DMS53 (cell line): Measurements from ENCODE around the gene DNAH10.

Source experiments
- DNase-seq: peaks from one replicate; lab custom pipeline; 2025; lab: John Stamatoyannopoulos, UW

The DNAH10 gene

GRCh38 chr12:123761841-123762714, at the start of gene DNAH10:
Gene DNAH10, plus strand, starts transcription at chr12:123762301. Its CDS starts 36 bp downstream, at chr12:123762337.
- peak; percentile 74 for DNase-seq

- DNase-seq, result no peak
Observed at GRCh38 chr12:123712780-123713319, 49.3 kb upstream of the DNAH10 start.

- DNase-seq, result peak; percentile 37
Observed at GRCh38 chr12:123713398-123713797, 48.7 kb upstream of the DNAH10 start.

- no peak for DNase-seq
Observed at GRCh38 chr12:123713823-123714585, 48.1 kb upstream of the DNAH10 start.

- no peak for DNase-seq
Observed at GRCh38 chr12:123715195-123715594, 46.9 kb upstream of the DNAH10 start.

- no peak for DNase-seq
Observed at GRCh38 chr12:123717350-123717749, 44.8 kb upstream of the DNAH10 start.

GRCh38 chr12:123720141-123720814, 41.8 kb upstream of the DNAH10 start:
- no peak for DNase-seq

GRCh38 chr12:123721245-123721644, 40.9 kb upstream of the DNAH10 start:
- peak; percentile 29 for DNase-seq

- peak; percentile 23 for DNase-seq
Observed at GRCh38 chr12:123723011-123723410, 39.1 kb upstream of the DNAH10 start.

GRCh38 chr12:123723765-123724164, 38.3 kb upstream of the DNAH10 start:
- DNase-seq, result no peak

GRCh38 chr12:123726244-123726643, 35.9 kb upstream of the DNAH10 start:
- DNase-seq, result no peak

- DNase-seq, result no peak
Observed at GRCh38 chr12:123726962-123727361, 35.1 kb upstream of the DNAH10 start.

GRCh38 chr12:123727878-123728277, 34.2 kb upstream of the DNAH10 start:
- no peak for DNase-seq

GRCh38 chr12:123731596-123731995, 30.5 kb upstream of the DNAH10 start:
- no peak for DNase-seq

- DNase-seq, result no peak
Observed at GRCh38 chr12:123732251-123732650, 29.9 kb upstream of the DNAH10 start.

- no peak for DNase-seq
Observed at GRCh38 chr12:123733229-123733628, 28.9 kb upstream of the DNAH10 start.

- DNase-seq, result no peak
Observed at GRCh38 chr12:123734268-123734667, 27.8 kb upstream of the DNAH10 start.

GRCh38 chr12:123741937-123742572, 20.0 kb upstream of the DNAH10 start:
- no peak for DNase-seq

- no peak for DNase-seq
Observed at GRCh38 chr12:123743002-123743401, 19.1 kb upstream of the DNAH10 start.

- DNase-seq, result no peak
Observed at GRCh38 chr12:123744836-123745235, 17.3 kb upstream of the DNAH10 start.

- DNase-seq, result no peak
Observed at GRCh38 chr12:123747309-123747708, 14.8 kb upstream of the DNAH10 start.

GRCh38 chr12:123748161-123748560, 13.9 kb upstream of the DNAH10 start:
- DNase-seq, result no peak
